Right lobe of liver (tissue), 6 donors: ENCODE results near the gene CCR5. TPM values are rescaled to one million over a fixed set of nuclear protein-coding genes. Genes with fewer than 3 reads are reported as not detected.

Experiments used
- ATAC-seq, 4 donors: fragments of 200-7000 bp; cut with Tn5 transposase; one replicate each; pipeline ENCODE4 v1.9.1; 2020; ENCODE audit warnings: mild to moderate bottlenecking in 4 of 4, moderate library complexity in 4 of 4
- DNase-seq, 3 donors: peaks; one replicate each; pipeline ENCODE4 v3.0.0-alpha.2; 2020
- H3K27ac ChIP-seq, 3 donors: fragments of 200-600 bp; one replicate each; pipeline ENCODE4 v1.8.0; 2022
- H3K27me3 ChIP-seq, 2 donors: fragments of 200-600 bp; one replicate each; pipeline ENCODE4 v1.8.0; 2022
- H3K36me3 ChIP-seq, 4 donors: fragments of 200-600 bp; sonication (generic) in 1 of 4; one replicate each; pipeline versions ENCODE4 v1.5.1 to v1.8.0; 2017 to 2022; ENCODE audit warnings: control low read depth in 1 of 4
- H3K4me1 ChIP-seq, 4 donors: fragments of 200-600 bp; sonication (generic) in 1 of 4; one replicate each; pipeline versions ENCODE4 v1.5.1 to v1.8.0; 2017 to 2022; ENCODE audit warnings: control low read depth in 1 of 4
- H3K4me3 ChIP-seq, 3 donors: fragments of 200-600 bp; one replicate each; pipeline ENCODE4 v1.8.0; 2022
- H3K9me3 ChIP-seq, 4 donors: fragments of 200-600 bp; sonication (generic) in 1 of 4; one replicate each; pipeline versions ENCODE4 v1.5.1 to v1.8.0; 2017 to 2022; ENCODE audit warnings: control low read depth in 1 of 4
- CTCF ChIP-seq, 4 donors: fragments of 200-600 bp in 3 of 4; fragments of 450-650 bp in 1 of 4; IDR thresholded peaks; one replicate each; pipeline versions ENCODE4 v1.5.1 to v1.8.0; 2016 to 2022; ENCODE audit warnings: antibody characterized with exemption in 4 of 4, mild to moderate bottlenecking in 2 of 4
- POLR2A ChIP-seq: fragments of 450-650 bp; IDR thresholded peaks from one replicate; pipeline ENCODE4 v1.6.1; 2017; ENCODE audit warnings: antibody characterized with exemption, mild to moderate bottlenecking
- WGBS: methylation state at CpG from one replicate; pipeline ENCODE4 v1.1.6; 2018; ENCODE audit warnings: low coverage, low lambda C conversion rate; ENCODE audit not compliant: insufficient coverage; ENCODE audit errors: missing lambda C conversion rate; 5-methylcytosine and 5-hydroxymethylcytosine counted together
- intact Hi-C, 2 donors: fragments of 100-400 bp; cut with DNase I; formaldehyde crosslinking; loops; one replicate each; pipeline versions ENCODE4 v1.11.2 to v1.14.1; 2022
- total RNA-seq, 6 experiments: library from RNA; depleted of rRNA in 2 of 6; stranded (reverse); fragments of >200 nt in 2 of 6; fragmentation: NEBNext Ultra II Directional in 3 of 6; extraction: Animal tissue kit (Norgen Biotek cat#: 25700) in 3 of 6; gene quantifications; one replicate each; pipeline versions ENCODE4 v1.1.0 to v1.2.4, GENCODE V29; 2016 to 2023
- donor health status: DM: no; HTN: yes; CAD: no.
- donor health status: DM: no; HTN: no; CAD: no.
- donor health status: DM: no; HTN: no; CAD: no.
- donor health status: DM: no; HTN: yes; CAD: no.
- donor health status: DM: no; HTN: yes; CAD: no.

CCR5 gene
- total RNA-seq, 6 experiments from 2014 or later, result 0.22 to 2.0 (median 0.43) TPM

GRCh38 chr3:46410669-46411068 is 39.9 kb downstream of the CCR5 start:
- H3K27me3 ChIP-seq, result no peaks in the 10 kb centered on the region
- DNase-seq, result no peak
- 63% methylated on average over 1 of the region's 2 CpGs for WGBS
- no peak overlapping the region for H3K4me3 ChIP-seq
- no peaks in the 10 kb centered on the region for H3K9me3 ChIP-seq
- no peak for TF ChIP-seq POLR2A
- TF ChIP-seq CTCF (IDR thresholded peaks at IDR 0.05), result no peak
- no peaks in the 10 kb centered on the region for H3K36me3 ChIP-seq
- no peak for ATAC-seq
- no peak overlapping the region for H3K27ac ChIP-seq
- intact Hi-C loops, result no loop called here
- H3K4me1 ChIP-seq, result peaks cover 0 to 3% (median 2%) of the 10 kb centered on the region in 4 donors

DNA sequence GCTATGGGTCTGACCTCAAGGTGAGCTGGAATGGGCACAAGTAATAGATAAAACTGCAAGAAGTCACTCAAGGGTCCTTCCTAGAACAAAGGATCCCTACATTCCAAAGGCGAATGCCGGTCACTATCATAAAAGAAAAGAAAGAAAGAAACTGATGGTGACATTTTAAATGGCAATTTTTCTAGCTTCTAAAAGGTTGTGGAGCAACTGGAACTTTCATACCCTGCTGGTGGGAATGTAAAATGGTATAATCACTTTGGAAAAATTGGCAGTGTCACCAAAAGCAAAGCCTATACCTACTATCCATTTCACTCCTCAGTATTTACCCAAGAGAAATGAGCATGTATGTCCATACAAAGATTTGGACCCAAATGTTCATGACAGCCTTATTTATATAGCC is 40.5 kb downstream of the CCR5 start:
- Histone ChIP-seq H3K27me3 (no peaks in the 10 kb centered on the region), H3K4me3 (no peak overlapping the region), H3K27ac (no peak overlapping the region), H3K36me3 (no peaks in the 10 kb centered on the region), H3K9me3 (no peaks in the 10 kb centered on the region), H3K4me1 (no peaks in the 10 kb centered on the region)
- TF ChIP-seq CTCF (IDR thresholded peaks at IDR 0.05) (no peak), POLR2A (no peak)
- DNase-seq (no peak), ATAC-seq (no peak)
- intact Hi-C loops, result no loop called here
- 91% methylated on average over 2 of the region's 2 CpGs for whole genome bisulfite sequencing

DNA sequence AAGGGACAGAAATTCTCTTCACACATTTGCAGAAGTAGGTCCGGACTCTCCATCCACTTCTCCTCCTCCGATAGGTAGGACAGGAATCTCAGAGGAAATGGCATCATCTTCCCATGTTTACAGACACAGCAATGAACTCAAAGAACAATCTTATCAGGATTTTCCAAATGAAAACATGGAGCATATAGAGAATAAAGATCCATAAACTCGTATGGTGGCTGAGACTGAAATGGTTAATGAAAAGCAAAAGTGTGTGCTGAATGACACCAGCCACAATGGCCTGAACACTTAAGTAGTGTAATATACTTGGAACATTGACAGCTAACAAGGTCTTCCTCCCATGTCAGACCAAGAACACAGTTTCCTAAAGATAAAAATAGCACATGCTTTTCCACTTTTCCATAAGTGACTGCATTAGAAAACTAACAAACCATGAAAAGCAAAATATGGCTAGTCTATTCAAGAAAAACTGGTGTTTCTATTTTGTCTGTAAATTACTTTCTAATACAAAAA is 42.1 kb downstream of the CCR5 start:
- intact Hi-C loops, result no loop called here
- H3K4me3 ChIP-seq, result no peak overlapping the region
- ATAC-seq (peak in 3 of 4 donors; percentile 20 to 49 (median 35)), DNase-seq (no peak)
- TF ChIP-seq POLR2A (no peak), CTCF (IDR thresholded peaks at IDR 0.05) (no peak)
- no peaks in the 10 kb centered on the region for H3K4me1 ChIP-seq
- H3K9me3 ChIP-seq, result no peaks in the 10 kb centered on the region
- peak overlapping the region in 1 of 3 donors; percentile 13 for H3K27ac ChIP-seq
- no peaks in the 10 kb centered on the region for H3K36me3 ChIP-seq
- 36% methylated on average over 3 of the region's 3 CpGs for WGBS
- no peaks in the 10 kb centered on the region for H3K27me3 ChIP-seq

DNA sequence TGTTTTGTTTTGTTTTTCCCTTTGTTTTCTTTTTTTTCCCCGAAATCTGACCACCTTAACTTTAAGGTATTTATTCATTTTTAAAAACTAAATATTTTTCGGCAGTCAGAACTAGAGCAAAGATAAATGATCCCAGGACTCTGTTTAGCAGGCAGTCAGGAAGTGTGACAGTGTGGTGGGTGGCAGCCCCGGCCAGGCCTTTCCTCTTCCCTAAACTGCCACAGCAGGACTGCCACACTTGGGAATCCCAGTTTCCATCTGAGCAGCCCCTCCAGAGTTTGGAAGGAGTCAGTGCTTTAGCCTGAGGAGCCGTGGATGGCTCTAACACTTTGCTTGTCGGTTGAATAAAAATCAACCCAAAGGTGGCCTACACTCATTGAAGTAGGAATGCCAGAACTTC is 43.2 kb downstream of the CCR5 start:
- DNase-seq (no peak), ATAC-seq (peak in 1 of 4 donors; percentile 45)
- no peak for TF ChIP-seq POLR2A
- no peak for TF ChIP-seq CTCF (IDR thresholded peaks at IDR 0.05)
- Histone ChIP-seq H3K9me3 (no peaks in the 10 kb centered on the region), H3K27me3 (no peaks in the 10 kb centered on the region), H3K27ac (no peak overlapping the region), H3K4me1 (no peaks in the 10 kb centered on the region), H3K36me3 (no peaks in the 10 kb centered on the region), H3K4me3 (no peak overlapping the region)
- intact Hi-C loops, result no loop called here
- WGBS, result 63% methylated on average over 5 of the region's 5 CpGs

DNA sequence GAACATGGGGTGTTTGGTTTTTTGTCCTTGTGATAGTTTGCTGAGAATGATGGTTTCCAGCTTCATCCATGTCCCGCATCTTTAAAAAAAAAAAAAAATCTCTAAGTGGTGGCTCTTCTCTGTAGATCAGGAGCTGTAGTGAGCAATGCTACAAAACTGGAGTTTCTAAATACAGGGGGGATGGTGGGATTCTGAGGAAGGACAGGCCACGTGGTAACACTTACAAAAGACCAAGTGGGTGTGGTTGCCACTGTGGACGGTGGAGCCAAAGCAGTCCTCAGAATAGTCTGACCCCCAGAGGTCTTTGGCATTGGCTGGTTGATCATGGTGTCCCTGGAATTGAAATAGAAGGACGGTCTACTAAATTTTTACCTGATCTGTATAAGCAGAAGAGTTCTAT is 44.0 kb downstream of the CCR5 start:
- no peak for ATAC-seq

More for the DNA sequence above, 44.0 kb downstream of the CCR5 start:
- no peak overlapping the region for H3K4me3 ChIP-seq
- no peak for DNase-seq
- no peak overlapping the region for H3K27ac ChIP-seq
- no peaks in the 10 kb centered on the region for H3K4me1 ChIP-seq
- H3K9me3 ChIP-seq, result no peaks in the 10 kb centered on the region
- 71% methylated on average over 4 of the region's 4 CpGs for WGBS
- H3K36me3 ChIP-seq, result no peaks in the 10 kb centered on the region
- intact Hi-C loops, result no loop called here
- H3K27me3 ChIP-seq, result no peaks in the 10 kb centered on the region
- no peak for TF ChIP-seq CTCF (IDR thresholded peaks at IDR 0.05)
